ENCODE data around the gene RBMS1.

GRCh38 chr2:160515120-160515519 lies 21.5 kb upstream of the RBMS1 start:
- TF ChIP-seq, protein P1, sequence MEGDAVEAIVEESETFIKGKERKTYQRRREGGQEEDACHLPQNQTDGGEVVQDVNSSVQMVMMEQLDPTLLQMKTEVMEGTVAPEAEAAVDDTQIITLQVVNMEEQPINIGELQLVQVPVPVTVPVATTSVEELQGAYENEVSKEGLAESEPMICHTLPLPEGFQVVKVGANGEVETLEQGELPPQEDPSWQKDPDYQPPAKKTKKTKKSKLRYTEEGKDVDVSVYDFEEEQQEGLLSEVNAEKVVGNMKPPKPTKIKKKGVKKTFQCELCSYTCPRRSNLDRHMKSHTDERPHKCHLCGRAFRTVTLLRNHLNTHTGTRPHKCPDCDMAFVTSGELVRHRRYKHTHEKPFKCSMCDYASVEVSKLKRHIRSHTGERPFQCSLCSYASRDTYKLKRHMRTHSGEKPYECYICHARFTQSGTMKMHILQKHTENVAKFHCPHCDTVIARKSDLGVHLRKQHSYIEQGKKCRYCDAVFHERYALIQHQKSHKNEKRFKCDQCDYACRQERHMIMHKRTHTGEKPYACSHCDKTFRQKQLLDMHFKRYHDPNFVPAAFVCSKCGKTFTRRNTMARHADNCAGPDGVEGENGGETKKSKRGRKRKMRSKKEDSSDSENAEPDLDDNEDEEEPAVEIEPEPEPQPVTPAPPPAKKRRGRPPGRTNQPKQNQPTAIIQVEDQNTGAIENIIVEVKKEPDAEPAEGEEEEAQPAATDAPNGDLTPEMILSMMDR (conservative IDR thresholded peaks at IDR 0.05 in 1 of 2, IDR thresholded peaks at IDR 0.05 in 1 of 2; ENCODE audit: extremely low read depth in 1 of 2, insufficient read depth in 1 of 2, low read depth in 1 of 2, low read length in 2 of 2), result no peak
- TF ChIP-seq EZH2 (IDR thresholded peaks at IDR 0.05; ENCODE audit: borderline replicate concordance, low read length), result no peak
